ENCODE results near the gene NSMF. TPM values are rescaled to one million over a fixed set of nuclear protein-coding genes. Genes with fewer than 3 reads are reported as not detected.

Gene NSMF
- total RNA-seq, 1 donor from 2014 or later = 131 TPM

- Mint-ChIP-seq H3K4me3 (ENCODE audit: unreplicated experiment) (no peak overlapping the region), H3K27me3 (ENCODE audit: unreplicated experiment) (peaks cover 5% of the 10 kb centered on the region)
- DNase-seq = no peak
Measured at GRCh38 chr9:137462986-137463930, 4.1 kb upstream of the NSMF start.

GRCh38 chr9:137462396-137462985, 3.4 kb upstream of the NSMF start:
- H3K27me3 Mint-ChIP-seq (ENCODE audit: unreplicated experiment) = peaks cover 5% of the 10 kb centered on the region
- TF ChIP-seq CTCF (IDR thresholded peaks at IDR 0.05; ENCODE audit: partially characterized antibody, unreplicated experiment) = no peak
- H3K36me3 Mint-ChIP-seq (ENCODE audit: unreplicated experiment) = peaks cover 6% of the 10 kb centered on the region
- H3K4me3 Mint-ChIP-seq (ENCODE audit: unreplicated experiment) = no peak overlapping the region
- H3K9me3 Mint-ChIP-seq (ENCODE audit: unreplicated experiment) = peaks cover 8% of the 10 kb centered on the region
- H3K27ac Mint-ChIP-seq (ENCODE audit: unreplicated experiment) = no peak overlapping the region
- peaks cover 2% of the 10 kb centered on the region for H3K4me1 Mint-ChIP-seq (ENCODE audit: low read depth, unreplicated experiment)
- no peak for DNase-seq

More at GRCh38 chr9:137462986-137463930, 4.1 kb upstream of the NSMF start:
- Mint-ChIP-seq H3K27ac (ENCODE audit: unreplicated experiment) (no peak overlapping the region), H3K36me3 (ENCODE audit: unreplicated experiment) (peaks cover 6% of the 10 kb centered on the region), H3K4me1 (ENCODE audit: low read depth, unreplicated experiment) (peaks cover 2% of the 10 kb centered on the region), H3K9me3 (ENCODE audit: unreplicated experiment) (peaks cover 8% of the 10 kb centered on the region)
- TF ChIP-seq CTCF (IDR thresholded peaks at IDR 0.05; ENCODE audit: partially characterized antibody, unreplicated experiment) = no peak

- no peak for TF ChIP-seq CTCF (IDR thresholded peaks at IDR 0.05; ENCODE audit: partially characterized antibody, unreplicated experiment)
- Mint-ChIP-seq H3K4me1 (ENCODE audit: low read depth, unreplicated experiment) (peaks cover 2% of the 10 kb centered on the region), H3K27ac (ENCODE audit: unreplicated experiment) (no peak overlapping the region), H3K9me3 (ENCODE audit: unreplicated experiment) (peaks cover 8% of the 10 kb centered on the region), H3K4me3 (ENCODE audit: unreplicated experiment) (no peak overlapping the region), H3K27me3 (ENCODE audit: unreplicated experiment) (peaks cover 5% of the 10 kb centered on the region), H3K36me3 (ENCODE audit: unreplicated experiment) (peaks cover 6% of the 10 kb centered on the region)
- DNase-seq = peak; percentile 22
Measured at GRCh38 chr9:137461663-137462395, 2.7 kb upstream of the NSMF start.

- TF ChIP-seq CTCF (IDR thresholded peaks at IDR 0.05; ENCODE audit: partially characterized antibody, unreplicated experiment) = no peak
- peaks cover 9% of the 10 kb centered on the region for H3K9me3 Mint-ChIP-seq (ENCODE audit: unreplicated experiment)
- no peak overlapping the region for H3K4me3 Mint-ChIP-seq (ENCODE audit: unreplicated experiment)
- peaks cover 5% of the 10 kb centered on the region for H3K36me3 Mint-ChIP-seq (ENCODE audit: unreplicated experiment)
- peaks cover 4% of the 10 kb centered on the region for H3K4me1 Mint-ChIP-seq (ENCODE audit: low read depth, unreplicated experiment)
- DNase-seq = no peak
- peaks cover 5% of the 10 kb centered on the region for H3K27me3 Mint-ChIP-seq (ENCODE audit: unreplicated experiment)
- H3K27ac Mint-ChIP-seq (ENCODE audit: unreplicated experiment) = no peak overlapping the region
Measured at GRCh38 chr9:137461316-137461662, 2.2 kb upstream of the NSMF start.

All from glutamatergic neuron (in vitro differentiated cells).